T-helper 1 cell treated with Interleukin-12 subunit alpha and Interleukin-12 subunit beta and Interleukin-4 antibody, amounts not matched to agents 30 ng/mL and 1 ng/mL, for 36 hours (primary cell): Measurements from ENCODE around the gene CD2. TPM values are rescaled to one million over a fixed set of nuclear protein-coding genes. Genes with fewer than 3 reads are reported as not detected.

Source experiments
- intact Hi-C: fragments of 100-400 bp; cut with micrococcal nuclease; formaldehyde crosslinking; loops from one replicate; pipeline ENCODE4 v1.15.1; 2024
- total RNA-seq: library from RNA; stranded (reverse); gene quantifications from 2 replicates; pipeline ENCODE4 v1.2.3, GENCODE V29; 2022

CD2 gene
- total RNA-seq, result 488 and 495 TPM in 2 replicates

DNA sequence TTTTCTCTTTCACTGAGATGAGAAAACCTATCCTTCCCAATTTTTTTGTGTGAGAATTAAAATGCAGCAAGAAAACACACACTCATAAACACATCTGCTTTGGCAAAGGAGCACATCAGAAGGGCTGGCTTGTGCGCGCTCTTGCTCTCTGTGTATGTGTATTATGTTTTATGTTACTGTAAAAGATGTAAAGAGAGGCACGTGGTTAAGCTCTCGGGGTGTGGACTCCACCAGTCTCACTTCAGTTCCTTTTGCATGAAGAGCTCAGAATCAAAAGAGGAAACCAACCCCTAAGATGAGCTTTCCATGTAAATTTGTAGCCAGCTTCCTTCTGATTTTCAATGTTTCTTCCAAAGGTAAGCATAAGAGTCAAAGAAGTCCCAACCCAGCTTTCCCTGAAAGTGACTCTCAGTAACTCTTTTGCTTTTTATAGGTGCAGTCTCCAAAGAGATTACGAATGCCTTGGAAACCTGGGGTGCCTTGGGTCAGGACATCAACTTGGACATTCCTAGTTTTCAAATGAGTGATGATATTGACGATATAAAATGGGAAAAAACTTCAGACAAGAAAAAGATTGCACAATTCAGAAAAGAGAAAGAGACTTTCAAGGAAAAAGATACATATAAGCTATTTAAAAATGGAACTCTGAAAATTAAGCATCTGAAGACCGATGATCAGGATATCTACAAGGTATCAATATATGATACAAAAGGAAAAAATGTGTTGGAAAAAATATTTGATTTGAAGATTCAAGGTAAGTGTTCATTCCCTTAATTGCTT, at the start of gene CD2:
Gene CD2 (plus strand): TSS at position 233 of the 780 bp plus-strand sequence. CDS start 63 bp downstream, at position 296.
- intact Hi-C loops, result loop anchor here (1.0 to 5.0 kb wide), 6 partner anchors 9 to 908 kb away; partner anchors contain the start of genes CD58 and TTF2

DNA sequence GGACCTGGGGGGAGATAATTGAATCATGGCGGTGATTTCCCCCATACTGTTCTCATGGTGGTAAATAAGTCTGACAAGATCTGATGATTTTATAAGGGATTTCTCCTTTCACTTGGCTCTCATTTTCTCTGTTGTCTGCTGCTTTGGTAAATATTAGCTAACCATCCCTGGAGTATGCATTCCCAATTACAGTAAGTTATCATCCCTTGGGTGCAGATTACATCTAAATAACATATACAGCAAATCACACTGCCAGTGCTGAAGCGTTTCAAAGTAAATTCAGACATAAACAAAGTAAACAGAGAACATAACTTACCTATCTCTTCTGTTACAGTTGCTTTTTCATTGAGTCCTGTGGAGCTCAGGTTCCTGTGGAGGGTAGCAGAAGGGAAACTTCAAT, 48.1 kb upstream of the CD2 start:
- intact Hi-C loops, result no loop called here

DNA sequence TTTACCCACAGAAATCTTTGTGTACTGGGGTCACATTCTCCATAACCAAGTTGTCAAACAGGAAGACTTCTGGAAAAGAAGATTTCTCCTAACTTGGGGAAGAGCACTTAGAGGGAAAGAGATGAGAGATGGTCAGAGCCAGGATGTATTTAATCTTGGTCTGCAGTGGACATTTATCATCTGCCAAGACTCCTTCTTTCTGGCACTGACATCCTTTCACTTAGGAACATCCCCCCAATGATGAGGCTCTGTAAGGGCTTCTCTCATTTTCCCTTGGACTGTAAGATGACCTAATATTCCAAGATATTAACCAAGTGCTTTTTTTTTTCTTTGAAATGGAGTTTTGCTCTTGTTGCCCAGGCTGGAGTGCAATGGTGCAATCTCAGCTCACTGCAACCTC, 47.4 kb upstream of the CD2 start:
- intact Hi-C loops, result no loop called here

DNA sequence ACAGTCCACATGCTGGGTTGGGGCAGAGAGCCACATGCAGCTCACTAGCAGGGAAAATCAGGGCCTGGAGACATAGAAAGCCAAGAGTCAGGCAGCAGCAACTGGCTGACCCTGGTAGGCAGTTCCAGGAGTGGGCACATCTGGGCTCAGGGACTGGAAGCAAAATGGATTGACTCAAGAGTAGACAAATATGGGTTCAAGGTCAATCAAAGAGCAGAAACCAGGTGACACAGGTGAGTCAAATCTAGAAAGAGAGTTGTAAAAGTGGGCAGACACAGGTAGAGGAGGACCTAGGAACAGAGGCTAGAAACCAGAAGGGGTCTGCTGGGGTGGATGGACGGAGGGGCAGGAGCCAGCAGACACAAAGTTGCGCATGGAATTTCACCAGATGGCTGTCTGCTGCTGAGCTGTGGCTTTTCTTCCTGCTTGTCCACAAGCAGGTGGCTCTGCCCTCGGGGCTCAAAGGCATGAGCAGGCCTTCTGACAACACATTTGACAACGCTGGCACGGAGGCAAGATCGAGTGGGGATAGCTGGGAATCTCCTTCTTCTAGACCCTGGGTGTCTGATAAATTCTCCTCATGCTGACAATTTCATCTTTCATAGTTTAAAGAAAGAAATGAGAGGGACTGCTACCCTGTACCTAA, 45.9 kb upstream of the CD2 start:
- intact Hi-C loops, result no loop called here

- intact Hi-C loops, result no loop called here
Measured at GRCh38 chr1:116709666-116710167, 44.5 kb upstream of the CD2 start.

DNA sequence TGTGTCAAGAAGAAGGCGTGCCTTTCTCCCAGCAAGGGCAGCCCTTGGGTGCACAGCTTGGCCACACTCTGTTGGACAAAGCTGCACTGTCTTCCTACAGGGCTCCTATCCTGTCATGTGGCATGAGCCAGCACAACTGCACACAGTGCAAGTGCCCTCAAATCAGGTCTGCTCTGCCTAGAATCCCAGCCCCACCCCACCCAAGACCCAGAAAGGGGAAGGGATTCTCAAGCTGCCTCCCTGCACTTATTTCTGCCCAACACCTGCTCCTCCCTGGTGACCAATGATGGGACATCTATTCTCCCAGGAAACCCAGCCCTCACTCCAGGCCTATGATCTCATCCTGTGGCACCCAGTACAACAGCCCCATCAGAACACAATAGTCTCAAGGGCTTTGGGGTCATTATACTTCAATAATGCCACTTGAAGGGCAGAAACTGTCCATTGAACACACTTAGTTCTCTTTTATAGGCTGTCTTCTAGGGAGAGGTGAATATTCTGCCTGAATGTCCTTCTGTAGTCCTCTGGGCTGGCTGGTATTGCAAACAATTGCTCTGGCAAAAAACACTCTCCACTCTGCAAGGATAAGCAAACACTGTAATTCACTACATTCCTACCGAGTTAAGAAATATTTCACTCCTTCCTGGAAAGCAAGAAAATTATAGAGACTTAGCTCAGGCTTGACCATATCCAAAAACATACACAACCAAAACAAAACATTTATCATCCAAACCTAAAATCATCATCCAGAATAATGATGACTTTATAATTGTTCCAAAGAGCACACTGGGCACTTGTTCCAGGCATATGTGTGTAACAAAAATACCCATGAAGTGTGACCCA, 43.6 kb upstream of the CD2 start:
- intact Hi-C loops, result no loop called here

DNA sequence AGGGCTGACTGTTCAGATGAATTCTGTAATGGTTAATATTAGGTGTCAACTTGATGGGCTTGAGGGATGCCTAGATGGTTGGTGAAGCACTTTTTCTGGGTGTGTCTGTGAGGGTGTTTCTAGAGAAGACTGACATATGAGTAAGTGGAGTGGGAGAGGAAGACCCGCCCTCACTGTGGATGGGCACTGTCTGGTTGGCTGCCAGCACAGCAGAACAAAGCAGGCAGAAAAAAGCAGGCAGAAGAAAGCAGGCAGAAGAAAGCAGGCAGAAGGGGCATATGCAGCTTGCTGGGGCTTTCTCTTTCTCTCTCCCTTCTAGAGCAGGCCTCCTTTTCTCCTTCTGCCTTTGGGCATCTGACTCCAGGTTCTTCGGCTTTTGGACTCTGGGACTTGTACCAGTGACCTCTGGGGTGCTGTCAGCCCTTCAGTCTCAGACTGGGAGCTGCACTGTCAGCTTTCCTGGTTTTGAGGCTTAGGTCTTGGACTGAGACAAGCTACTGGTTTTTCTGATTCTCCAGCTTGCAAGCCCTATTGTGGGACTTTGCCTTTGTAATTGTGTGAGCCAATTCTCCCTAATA, 42.9 kb upstream of the CD2 start:
- intact Hi-C loops, result no loop called here

DNA sequence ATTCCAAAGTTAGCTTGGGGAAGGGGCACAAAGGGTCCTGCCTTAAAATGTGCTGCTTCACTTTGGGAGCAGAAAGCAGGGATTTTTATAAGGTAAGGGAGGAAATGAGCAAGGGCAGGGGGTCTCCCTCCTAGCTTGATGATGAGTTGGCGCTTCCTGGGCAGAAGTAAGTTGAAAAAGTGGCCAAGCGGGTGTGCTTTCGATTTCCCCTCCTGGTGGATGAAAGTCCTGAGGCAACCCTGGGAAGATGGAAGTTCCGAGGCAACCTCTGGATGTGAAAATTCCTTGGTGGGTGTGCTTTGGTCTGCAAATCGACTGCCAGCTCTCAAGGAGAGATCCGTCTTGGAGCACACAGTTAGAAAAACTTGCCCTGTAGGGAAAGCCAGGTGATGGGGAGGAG, 41.7 kb upstream of the CD2 start:
- intact Hi-C loops, result no loop called here

DNA sequence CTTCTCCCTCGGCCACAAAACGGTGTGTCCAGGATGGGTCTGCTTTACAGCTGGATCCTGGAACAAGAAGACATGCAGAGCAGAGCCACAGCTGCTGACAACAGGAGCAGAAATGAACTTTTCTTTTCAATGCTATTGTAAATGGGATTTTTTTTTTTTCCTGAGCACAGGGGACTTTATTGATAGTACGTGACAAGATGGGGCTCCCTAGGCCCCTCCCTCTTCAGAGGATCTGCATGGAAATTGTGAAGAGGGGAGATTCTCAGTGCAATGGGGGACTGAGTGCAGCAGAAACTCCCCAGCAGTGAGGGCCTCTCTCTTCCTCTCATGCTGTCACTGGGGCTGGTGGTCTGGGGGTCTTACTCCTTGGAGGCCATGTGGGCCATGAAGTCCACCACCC, 40.8 kb upstream of the CD2 start:
- intact Hi-C loops, result no loop called here

DNA sequence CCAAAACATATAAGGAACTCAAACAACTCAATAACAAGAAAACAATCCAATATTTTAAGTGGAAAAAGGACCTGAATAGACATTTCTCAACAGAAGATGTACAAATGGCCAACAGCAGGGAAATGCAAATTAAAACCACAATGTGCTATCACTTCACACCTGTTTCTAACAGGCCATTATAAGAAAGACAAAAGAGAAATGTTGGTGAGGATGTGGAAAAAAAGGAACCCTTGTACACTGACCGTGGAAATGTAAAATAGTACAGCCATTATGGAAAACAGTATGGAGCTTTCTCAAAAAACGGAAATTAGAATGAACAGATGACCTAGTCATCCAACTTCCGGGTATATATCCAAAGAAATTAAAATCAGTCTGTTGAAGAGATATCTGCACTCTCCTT, 37.8 kb upstream of the CD2 start:
- intact Hi-C loops, result no loop called here

DNA sequence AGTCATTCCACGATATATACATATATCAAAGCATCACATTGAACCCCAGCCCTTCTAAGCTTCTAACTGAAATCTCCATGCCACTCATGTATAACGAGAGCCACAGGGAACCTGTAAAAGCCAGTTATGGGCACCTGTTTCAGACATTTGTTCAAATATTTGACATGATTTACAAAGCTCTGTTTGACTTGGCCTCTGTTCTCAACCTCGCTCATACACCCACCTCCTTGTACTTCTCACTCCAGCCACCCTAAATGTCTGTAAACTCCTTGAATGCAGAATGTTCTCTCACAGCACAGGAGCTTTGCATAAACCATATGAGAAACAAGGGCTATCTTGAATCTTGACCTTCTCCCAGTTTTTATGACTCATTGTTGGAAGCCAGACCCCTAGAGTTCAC, 36.9 kb upstream of the CD2 start:
- intact Hi-C loops, result no loop called here

DNA sequence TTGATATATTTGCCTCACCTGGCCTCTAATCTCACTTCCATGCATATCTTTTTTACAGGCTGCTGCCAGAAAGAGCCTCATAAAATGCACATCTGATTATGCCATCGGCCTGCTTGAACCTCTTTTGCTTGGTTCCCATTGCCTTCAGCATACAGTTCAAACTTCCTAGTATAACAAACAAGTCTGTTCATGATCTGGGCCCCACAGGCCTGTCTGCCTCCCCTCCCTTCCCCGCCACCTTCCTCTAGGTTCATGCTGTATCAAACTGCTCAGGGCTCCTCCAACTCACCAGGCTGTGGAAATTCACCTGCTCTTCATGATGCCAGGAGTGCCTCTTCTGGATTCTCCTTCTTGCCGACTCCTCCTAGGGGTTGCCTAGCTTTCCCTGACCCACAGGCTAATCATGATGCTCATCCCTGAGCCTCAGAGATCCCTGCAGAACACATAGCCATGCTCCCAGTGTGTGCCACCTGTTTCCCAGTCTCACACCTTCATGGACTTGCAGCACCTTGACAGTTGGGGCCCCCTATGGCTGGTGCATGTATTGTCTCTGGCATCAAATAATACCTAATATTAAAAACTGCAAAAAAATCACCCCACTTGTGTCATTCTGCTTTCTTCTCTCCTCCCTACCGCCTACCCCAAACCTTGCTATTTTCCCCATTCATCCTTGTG, 33.7 kb upstream of the CD2 start:
- intact Hi-C loops, result no loop called here

GRCh38 chr1:116721039-116721405, 33.2 kb upstream of the CD2 start:
- intact Hi-C loops, result no loop called here

GRCh38 chr1:116721451-116722007, 32.7 kb upstream of the CD2 start:
- intact Hi-C loops, result no loop called here

DNA sequence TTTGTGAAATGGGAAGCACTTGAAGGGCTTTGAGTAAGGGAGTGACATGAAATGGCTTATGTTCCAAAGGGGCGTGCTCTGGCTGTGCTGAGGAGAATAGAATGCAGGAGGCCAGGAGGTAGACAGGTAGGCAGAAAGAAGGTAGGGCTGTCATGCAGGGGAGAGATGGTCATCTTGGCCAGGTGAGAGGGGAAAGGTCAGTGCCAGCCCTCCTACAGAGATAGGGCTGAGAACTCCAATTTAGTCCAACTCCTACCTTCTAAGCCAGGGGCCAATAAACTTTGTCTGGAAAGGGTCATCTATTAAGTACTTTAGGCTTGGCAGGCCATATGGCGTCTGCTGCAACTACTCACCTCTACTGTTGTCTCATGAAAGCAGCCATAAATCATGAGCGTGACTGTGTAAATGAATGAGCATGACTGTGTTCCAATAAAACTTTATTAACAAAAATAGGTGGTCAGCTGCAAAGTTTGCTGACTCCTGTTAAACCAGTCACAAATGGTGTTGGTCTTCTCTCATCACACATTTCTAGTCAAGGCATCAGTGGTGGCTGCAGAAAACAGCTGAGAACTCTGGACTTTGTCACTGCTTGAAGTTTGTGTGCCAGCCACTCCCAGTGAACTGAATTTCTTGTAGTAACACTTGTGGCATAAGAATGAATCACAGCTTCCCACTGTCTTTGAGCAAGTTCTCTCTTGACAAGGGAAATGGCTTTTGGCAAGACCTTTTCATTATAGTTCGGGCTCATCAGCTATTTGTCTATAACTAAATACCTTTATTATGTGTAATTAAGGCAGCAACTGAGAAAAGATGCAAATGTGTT, 32.0 kb upstream of the CD2 start:
- intact Hi-C loops, result no loop called here

DNA sequence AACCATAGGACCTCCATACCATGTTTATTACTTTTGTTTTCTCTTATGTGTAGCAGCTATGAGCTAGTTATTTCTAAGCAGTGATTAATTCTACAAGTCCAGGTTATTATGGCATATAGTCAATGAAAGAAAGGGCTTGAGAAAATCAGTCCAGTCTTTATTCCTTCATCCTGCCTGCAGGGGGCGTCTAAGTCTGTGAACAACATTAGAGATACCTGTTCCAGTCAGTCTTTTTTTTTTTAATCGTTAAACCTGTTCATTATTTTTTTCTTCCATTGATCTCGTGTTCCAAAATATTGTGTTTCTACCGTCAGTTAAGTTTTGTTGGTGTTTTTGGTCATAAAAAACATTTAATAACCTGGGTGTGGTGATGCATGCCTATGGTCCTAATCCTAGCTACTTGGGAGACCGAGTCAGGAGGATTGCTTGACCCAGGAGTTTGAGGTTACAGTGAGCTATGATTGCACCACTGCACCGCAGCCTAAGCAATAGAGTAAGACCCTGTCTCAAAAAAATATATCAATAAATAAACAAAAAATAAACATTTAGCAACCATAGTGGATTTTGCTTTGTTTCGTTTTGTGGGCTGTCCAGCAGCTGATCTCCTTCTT, 29.4 kb upstream of the CD2 start:
- intact Hi-C loops, result loop anchor here (1.0 to 2.0 kb wide), 7 partner anchors 92 to 403 kb away; partner anchors contain the start of gene TTF2

DNA sequence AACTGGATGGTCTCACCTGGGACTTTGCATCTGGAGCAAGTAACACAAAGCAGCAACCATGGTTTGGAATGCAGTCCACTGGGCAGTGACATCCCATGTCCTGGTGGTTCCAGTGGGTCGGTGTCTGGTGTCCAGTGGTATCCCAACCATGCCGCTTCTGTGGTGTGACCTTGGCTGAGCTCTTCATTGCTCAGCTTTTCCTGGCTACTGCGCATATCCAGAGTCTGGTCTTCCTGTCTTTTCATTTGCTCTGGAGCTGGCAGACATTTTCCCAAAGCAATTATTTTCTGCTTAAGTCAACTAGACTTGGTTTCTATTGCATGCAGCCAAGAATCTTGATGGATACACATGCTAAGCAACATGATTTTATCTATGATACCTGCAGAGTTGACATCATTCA, 28.4 kb upstream of the CD2 start:
- intact Hi-C loops, result loop anchor here (2.0 kb wide), 1 partner anchor 151 kb away; no protein-coding TSS in a partner anchor

GRCh38 chr1:116726872-116727820, 27.1 kb upstream of the CD2 start:
- intact Hi-C loops, result no loop called here
